ENCODE results near the gene CTTN. TPM values are rescaled to one million over a fixed set of nuclear protein-coding genes. Genes with fewer than 3 reads are reported as not detected.
A peak's percentile ranks its signal among the peaks of the same experiment; 100 is the strongest.

Gene CTTN
- total and polyA plus RNA-seq, 2 of the 8 experiments (the other 6 are each of a cell fraction or from before 2014, with no cell fraction given), result 84.6 to 216 TPM

DNA sequence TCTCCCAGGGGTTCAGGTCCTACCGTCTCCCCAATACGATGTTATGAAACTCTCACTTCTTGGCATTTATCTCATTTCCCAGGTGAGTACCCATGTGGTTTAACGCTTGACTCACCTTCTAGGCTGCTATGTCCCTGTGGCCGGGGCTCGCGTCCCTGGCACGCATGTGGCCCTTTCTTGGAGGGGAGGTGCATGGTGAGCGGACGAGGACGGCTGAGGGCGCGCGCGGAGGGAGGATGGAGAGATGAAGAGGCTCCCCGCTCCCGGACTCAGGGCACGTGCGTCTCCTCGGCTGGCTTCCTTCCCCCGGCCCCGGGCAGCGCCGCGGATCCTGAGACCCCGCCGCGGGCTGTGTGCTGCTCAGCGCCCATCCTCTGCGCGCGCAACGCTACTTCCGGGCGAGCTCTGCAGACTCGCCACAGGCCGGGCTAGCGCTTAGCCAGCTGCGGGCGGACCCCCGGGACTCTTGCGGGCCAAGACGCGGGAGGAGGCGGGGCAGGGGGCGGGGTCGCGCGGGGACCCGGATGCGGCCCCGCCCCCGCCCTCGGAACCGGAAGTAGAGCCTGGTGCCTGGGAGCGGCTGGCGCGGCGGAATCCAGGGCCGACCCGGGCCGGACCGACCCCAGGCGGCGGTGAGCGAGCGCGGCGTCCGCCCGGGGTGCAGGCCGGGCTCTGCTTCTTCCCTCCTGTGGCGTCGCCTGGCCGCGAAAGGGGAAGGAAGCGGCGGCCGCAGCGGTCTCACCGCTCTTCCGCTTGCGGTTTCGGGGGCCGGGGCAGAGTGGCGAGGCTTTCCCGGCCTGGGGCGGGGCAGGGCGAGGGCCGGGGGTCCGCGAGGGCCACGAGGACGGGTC lies at the start of gene CTTN (continued):
- TF ChIP-seq POLR2AphosphoS5 (IDR thresholded peaks at IDR 0.05; ENCODE audit: low read depth, low read length) (peak; percentile 64; the same call in 1 of the 2 replicates), RNF2 (IDR thresholded peaks at IDR 0.05; ENCODE audit: borderline replicate concordance, low read depth, low read length, missing control alignments, poor library complexity, severe bottlenecking) (no peak), EGR1 (IDR thresholded peaks at IDR 0.05; ENCODE audit: borderline replicate concordance, low read depth, low read length) (0 out of 2 replicates have a peak, but pooled peaks have one; percentile 60), HDAC2 (IDR thresholded peaks at IDR 0.05; ENCODE audit: borderline replicate concordance in 1 of 2, low read depth in 2 of 2, low read length in 2 of 2) (peak; percentile 7 to 31; a peak in 1 of 4 replicates), CTBP2 (IDR thresholded peaks at IDR 0.05; ENCODE audit: borderline replicate concordance, insufficient read depth, insufficient read length, low read length) (no peak), RAD21 (IDR thresholded peaks at IDR 0.05 in 1 of 2, conservative IDR thresholded peaks at IDR 0.05 in 1 of 2; ENCODE audit: low read depth in 2 of 2, low read length in 2 of 2) (no peak), TAF7 (optimal IDR thresholded peaks at IDR 0.05; ENCODE audit: borderline replicate concordance, low read depth, low read length) (peak; percentile 58), PHF8 (conservative IDR thresholded peaks at IDR 0.05; ENCODE audit: low read depth, low read length) (peak; percentile 87), BRCA1 (IDR thresholded peaks at IDR 0.05; ENCODE audit: low read depth, low read length) (no peak), RBBP5 (IDR thresholded peaks at IDR 0.05; ENCODE audit: borderline replicate concordance, low read depth, low read length) (peak; percentile 70), SAP30 (IDR thresholded peaks at IDR 0.05; ENCODE audit: insufficient read depth, insufficient replicate concordance, low read length) (peak; percentile 85)
- TF ChIP-seq, protein P1, sequence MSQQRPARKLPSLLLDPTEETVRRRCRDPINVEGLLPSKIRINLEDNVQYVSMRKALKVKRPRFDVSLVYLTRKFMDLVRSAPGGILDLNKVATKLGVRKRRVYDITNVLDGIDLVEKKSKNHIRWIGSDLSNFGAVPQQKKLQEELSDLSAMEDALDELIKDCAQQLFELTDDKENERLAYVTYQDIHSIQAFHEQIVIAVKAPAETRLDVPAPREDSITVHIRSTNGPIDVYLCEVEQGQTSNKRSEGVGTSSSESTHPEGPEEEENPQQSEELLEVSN (IDR thresholded peaks at IDR 0.05), result peak; percentile 88
- TF ChIP-seq, protein P2, sequence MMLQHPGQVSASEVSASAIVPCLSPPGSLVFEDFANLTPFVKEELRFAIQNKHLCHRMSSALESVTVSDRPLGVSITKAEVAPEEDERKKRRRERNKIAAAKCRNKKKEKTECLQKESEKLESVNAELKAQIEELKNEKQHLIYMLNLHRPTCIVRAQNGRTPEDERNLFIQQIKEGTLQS (IDR thresholded peaks at IDR 0.05; ENCODE audit: insufficient read depth, low read depth, low read length), result no peak

Measured in H1 (cell line).